ENCODE data around the gene PRPF6. TPM values are rescaled to one million over a fixed set of nuclear protein-coding genes. Genes with fewer than 3 reads are reported as not detected.

The PRPF6 gene
- total and polyA plus RNA-seq, 2 of the 13 experiments (the other 11 are each of a cell fraction or from before 2014, with no cell fraction given), result 63.7 to 101 TPM

DNA sequence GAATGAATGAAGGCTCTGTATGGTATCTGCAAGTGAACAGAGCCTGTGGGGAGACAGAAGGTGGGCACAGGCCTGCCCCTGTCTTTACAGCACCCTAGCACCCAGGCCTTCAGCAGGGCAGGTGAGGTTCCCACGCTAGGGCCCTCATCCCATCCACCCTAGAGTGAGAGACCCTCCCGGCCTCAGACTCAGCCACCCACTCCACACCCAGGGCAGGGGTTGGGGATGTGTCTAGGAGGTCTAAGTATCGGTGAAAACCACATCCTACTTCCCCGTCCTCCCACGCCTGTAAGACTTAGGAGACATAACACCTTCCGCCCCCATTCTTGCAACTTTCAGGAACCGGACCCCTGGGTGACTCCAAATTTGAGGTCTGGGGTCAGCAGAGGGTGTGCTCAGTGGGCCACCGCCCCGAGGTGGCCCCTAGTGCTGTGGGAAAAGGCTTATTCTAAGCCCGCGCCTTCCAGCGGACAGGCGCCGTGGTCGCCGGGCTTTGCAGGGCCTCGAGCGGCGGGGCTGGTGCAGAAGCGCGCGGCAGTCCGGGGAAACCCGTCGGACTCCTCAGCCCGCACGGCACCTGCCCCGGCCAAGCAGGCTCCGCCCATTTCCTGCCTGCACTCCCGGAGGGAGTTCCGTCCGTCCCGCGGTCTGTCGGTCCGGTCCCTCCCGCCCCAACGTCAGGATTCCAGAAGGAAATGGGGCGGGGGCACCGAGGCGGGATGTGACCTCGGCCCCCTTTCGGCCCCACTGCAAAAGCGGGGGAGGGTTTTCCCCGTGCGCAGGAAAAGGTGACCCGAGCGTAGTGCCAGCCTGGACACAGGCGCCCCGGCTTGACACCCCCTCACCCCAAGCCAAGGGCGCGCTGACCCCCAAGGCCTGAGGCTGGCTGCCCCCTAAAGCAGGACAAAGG lies 2.4 kb upstream of the PRPF6 start (continued):
- TF ChIP-seq MTA1 (CRISPR knock-in tag; IDR thresholded peaks at IDR 0.05; ENCODE audit: borderline replicate concordance), result peak; percentile 67; the same call in 1 of the 2 replicates
- TF ChIP-seq ZNF598 (CRISPR knock-in tag; IDR thresholded peaks at IDR 0.05; ENCODE audit: borderline replicate concordance), result peak; percentile 68; the same call in 1 of the 2 replicates
- peak; percentile 93; the same call in 1 of the 2 replicates for TF ChIP-seq ZNF614 (CRISPR knock-in tag; IDR thresholded peaks at IDR 0.05; ENCODE audit: borderline replicate concordance)
- TF ChIP-seq ARNT2 (CRISPR knock-in tag; IDR thresholded peaks at IDR 0.05; ENCODE audit: low read depth), result peak; percentile 91
- peak; percentile 42 for TF ChIP-seq YY1 (IDR thresholded peaks at IDR 0.05; ENCODE audit: insufficient read depth, insufficient replicate concordance, low read depth, low read length)
- peak; percentile 94; the same call in 1 of the 2 replicates for TF ChIP-seq NFKB2 (CRISPR knock-in tag; IDR thresholded peaks at IDR 0.05; ENCODE audit: borderline replicate concordance)
- TF ChIP-seq HOXA3 (CRISPR knock-in tag; IDR thresholded peaks at IDR 0.05), result peak; percentile 93
- TF ChIP-seq ZNF280D (CRISPR knock-in tag; IDR thresholded peaks at IDR 0.05), result peak; percentile 77; the same call in 1 of the 2 replicates
- TF ChIP-seq, protein P1, sequence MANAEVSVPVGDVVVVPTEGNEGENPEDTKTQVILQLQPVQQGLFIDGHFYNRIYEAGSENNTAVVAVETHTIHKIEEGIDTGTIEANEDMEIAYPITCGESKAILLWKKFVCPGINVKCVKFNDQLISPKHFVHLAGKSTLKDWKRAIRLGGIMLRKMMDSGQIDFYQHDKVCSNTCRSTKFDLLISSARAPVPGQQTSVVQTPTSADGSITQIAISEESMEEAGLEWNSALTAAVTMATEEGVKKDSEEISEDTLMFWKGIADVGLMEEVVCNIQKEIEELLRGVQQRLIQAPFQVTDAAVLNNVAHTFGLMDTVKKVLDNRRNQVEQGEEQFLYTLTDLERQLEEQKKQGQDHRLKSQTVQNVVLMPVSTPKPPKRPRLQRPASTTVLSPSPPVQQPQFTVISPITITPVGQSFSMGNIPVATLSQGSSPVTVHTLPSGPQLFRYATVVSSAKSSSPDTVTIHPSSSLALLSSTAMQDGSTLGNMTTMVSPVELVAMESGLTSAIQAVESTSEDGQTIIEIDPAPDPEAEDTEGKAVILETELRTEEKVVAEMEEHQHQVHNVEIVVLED (CRISPR knock-in tag; IDR thresholded peaks at IDR 0.05; ENCODE audit: borderline replicate concordance), result peak; percentile 64; the same call in 1 of the 2 replicates
- TF ChIP-seq KMT2A (CRISPR knock-in tag; IDR thresholded peaks at IDR 0.05), result peak; percentile 93
- TF ChIP-seq ZNF329 (CRISPR knock-in tag; IDR thresholded peaks at IDR 0.05; ENCODE audit: low read depth), result peak; percentile 56; the same call in 1 of the 2 replicates
- TF ChIP-seq TAF15 (IDR thresholded peaks at IDR 0.05; ENCODE audit: low read depth, low read length, poor library complexity, severe bottlenecking), result peak; percentile 87
- TF ChIP-seq GATAD1 (CRISPR knock-in tag; IDR thresholded peaks at IDR 0.05), result peak; percentile 86
- TF ChIP-seq THAP7 (CRISPR knock-in tag; IDR thresholded peaks at IDR 0.05), result peak; percentile 95
- no peak for TF ChIP-seq ZNF101 (CRISPR knock-in tag; IDR thresholded peaks at IDR 0.05; ENCODE audit: borderline replicate concordance, low read depth)
- TF ChIP-seq ZNF639 (CRISPR knock-in tag; conservative IDR thresholded peaks at IDR 0.05), result peak; percentile 99
- peak; percentile 84 for TF ChIP-seq ZNF740 (CRISPR knock-in tag; IDR thresholded peaks at IDR 0.05)

All from HepG2 (cell line).